KOPT-K1 (cell line): Measurements from ENCODE around the gene METTL18.

Source experiments
- H3K27ac ChIP-seq: fragments of 200-600 bp; sonication (generic); 2 replicates; pipeline ENCODE4 v1.5.1; 2016; ENCODE audit warnings: antibody characterized with exemption, mild to moderate bottlenecking, low read depth, low read length; ENCODE audit not compliant: poor library complexity, severe bottlenecking
- H3K36me3 ChIP-seq: fragments of 200-600 bp; sonication (generic); 2 replicates; pipeline ENCODE4 v1.5.1; 2017; ENCODE audit warnings: antibody characterized with exemption, mild to moderate bottlenecking, low read length, moderate library complexity; ENCODE audit not compliant: insufficient read depth
- H3K9me3 ChIP-seq: fragments of 200-600 bp; sonication (generic); 2 replicates; pipeline ENCODE4 v1.5.1; 2017; ENCODE audit warnings: antibody characterized with exemption, low read length, mild to moderate bottlenecking; ENCODE audit not compliant: insufficient read depth, poor library complexity, severe bottlenecking

The METTL18 gene

GRCh38 chr1:169804941-169805340 is 10.2 kb upstream of the METTL18 start:
- H3K27ac ChIP-seq: no peak overlapping the region
- H3K36me3 ChIP-seq: peaks cover 100% of the 10 kb centered on the region
- H3K9me3 ChIP-seq: no peaks in the 10 kb centered on the region

GRCh38 chr1:169802888-169803287 is 8.2 kb upstream of the METTL18 start:
- Histone ChIP-seq H3K36me3 (peaks cover 97% of the 10 kb centered on the region), H3K27ac (no peak overlapping the region), H3K9me3 (no peaks in the 10 kb centered on the region)

DNA sequence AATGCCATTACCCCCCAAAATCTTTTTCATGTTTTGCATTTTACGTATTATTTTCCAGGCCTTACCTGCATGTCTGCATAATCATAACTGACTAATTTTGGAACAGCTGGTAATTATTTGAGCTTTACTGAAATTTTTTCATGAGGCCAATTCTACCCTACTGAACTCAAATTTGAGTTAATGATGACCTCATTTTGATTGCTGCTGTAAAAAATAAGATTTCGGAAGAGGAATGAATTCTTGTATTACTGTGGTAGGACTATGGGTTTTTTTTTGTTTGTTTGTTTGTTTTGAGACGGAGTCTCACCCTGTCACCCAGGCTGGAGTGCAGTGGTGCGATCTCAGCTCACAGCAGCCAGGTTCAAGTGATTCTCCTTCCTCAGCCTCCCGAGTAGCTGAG is 2.6 kb upstream of the METTL18 start:
- Histone ChIP-seq H3K27ac (no peak overlapping the region), H3K36me3 (peaks cover 66% of the 10 kb centered on the region), H3K9me3 (no peaks in the 10 kb centered on the region)

GRCh38 chr1:169796274-169796810 is 1.6 kb upstream of the METTL18 start:
- H3K27ac ChIP-seq: peak overlapping the region; percentile 96
- no peaks in the 10 kb centered on the region for H3K9me3 ChIP-seq
- peaks cover 66% of the 10 kb centered on the region for H3K36me3 ChIP-seq

DNA sequence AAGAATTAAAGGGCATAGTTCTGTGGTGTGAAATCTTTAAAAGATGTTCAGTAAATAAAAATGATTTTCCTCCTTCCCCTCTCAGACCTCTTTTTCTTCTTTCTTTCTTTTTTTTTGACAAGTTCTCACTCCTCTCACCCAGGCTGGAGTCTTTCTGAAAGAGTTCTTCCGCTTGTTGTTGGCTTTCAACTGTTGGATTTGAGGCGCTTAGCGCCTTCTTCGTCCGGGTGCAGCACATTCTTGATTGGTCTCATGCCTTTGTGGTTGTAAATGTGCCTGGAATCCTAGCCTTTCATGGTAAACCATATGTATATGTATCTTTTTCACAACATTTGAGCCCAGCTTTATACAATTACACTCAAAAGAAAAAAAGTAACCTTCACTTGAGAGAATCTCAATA is 980 bp upstream of the METTL18 start:
- Histone ChIP-seq H3K36me3 (peaks cover 60% of the 10 kb centered on the region), H3K9me3 (no peaks in the 10 kb centered on the region), H3K27ac (peak overlapping the region; percentile 96)

- H3K36me3 ChIP-seq: peaks cover 41% of the 10 kb centered on the region
- peak overlapping the region; percentile 96 for H3K27ac ChIP-seq
- no peaks in the 10 kb centered on the region for H3K9me3 ChIP-seq
These were observed 977 bp downstream of the METTL18 start for GRCh38 chr1:169793730-169794129.

DNA sequence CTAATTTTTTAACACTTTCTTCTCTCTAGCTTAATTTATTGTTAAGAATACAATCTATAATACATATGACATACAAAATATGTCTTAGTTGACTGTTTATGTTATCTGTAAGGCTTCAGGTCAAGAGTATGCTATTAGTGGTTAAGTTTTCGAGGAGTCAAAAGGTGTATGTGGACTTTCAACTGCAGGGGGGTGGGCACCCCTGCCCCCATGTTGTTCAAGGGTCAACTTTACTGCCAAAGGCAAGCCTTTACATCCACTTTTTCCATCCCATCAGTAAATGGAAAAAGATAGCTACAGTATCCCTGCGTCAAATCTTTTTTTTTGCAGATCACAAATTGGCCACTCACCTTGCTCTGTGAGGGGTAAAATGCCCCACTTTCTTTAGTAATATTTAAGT is 6.3 kb downstream of the METTL18 start:
- peaks cover 19% of the 10 kb centered on the region for H3K36me3 ChIP-seq
- H3K27ac ChIP-seq: no peak overlapping the region
- no peaks in the 10 kb centered on the region for H3K9me3 ChIP-seq

DNA sequence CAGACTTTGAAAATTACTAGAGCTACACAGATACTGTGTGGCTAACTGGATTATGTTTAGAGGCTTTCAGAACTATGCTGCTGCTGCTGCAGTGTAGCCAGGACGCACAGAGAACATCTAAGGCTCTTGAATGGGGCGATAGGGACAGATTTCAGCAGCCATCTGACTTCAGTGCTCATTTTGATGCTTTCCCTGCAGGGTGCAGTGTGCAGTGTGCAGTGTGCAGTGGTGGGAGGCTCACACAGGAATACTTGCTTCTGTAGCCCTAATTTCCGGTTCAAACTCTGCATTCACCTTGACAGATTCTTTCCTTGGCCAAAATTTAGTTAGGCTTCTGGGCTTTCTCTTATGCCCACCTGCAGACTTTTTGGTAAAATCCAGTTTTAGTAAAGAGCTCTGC is 7.7 kb downstream of the METTL18 start:
- H3K9me3 ChIP-seq: no peaks in the 10 kb centered on the region
- peaks cover 7% of the 10 kb centered on the region; the same call in 1 of the 2 replicates for H3K36me3 ChIP-seq
- no peak overlapping the region for H3K27ac ChIP-seq

DNA sequence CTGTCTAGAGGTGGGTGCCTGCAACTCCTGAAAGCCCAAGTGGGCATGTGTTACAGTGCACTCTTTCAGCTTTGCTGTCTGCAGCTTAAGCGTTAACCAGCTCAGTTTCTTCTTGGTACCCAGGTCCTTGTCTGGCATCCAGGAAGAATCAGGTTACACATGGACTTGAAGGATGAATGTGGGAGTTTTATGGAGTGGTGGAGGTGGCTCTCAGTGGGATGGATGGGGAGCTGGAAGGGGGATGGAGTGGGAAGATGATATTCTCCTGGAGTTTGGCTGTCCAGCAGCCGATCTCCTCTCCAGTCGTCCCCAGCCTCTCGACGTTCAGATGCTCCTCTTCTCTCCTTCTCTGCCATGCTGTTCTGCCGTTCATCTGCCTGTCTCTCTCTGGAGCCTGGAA is 9.4 kb downstream of the METTL18 start:
- no peaks in the 10 kb centered on the region for H3K36me3 ChIP-seq
- no peaks in the 10 kb centered on the region for H3K9me3 ChIP-seq
- no peak overlapping the region for H3K27ac ChIP-seq

- H3K27ac ChIP-seq: no peak overlapping the region
- no peaks in the 10 kb centered on the region for H3K36me3 ChIP-seq
- H3K9me3 ChIP-seq: no peaks in the 10 kb centered on the region
These were observed 10.6 kb downstream of the METTL18 start for GRCh38 chr1:169784102-169784501.

DNA sequence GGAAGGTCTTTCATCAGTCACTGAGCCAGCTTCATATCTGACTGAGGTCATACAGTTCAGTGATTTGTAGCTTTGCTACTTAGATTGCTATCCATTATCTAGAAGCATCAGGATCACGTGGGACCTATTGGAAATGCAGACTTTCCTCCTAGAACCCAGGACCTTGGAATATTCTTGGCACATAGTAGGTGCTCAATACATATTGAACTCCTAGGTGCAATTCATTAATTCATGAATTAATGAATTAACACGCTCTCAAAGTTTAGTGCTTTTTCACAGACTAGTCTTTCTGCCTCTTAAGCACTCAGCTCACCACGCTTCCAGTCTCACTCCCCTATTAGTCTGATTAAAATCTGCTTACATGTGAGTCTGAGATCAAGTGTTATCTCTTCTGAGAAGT is 12.1 kb downstream of the METTL18 start:
- Histone ChIP-seq H3K36me3 (no peaks in the 10 kb centered on the region), H3K27ac (no peak overlapping the region), H3K9me3 (no peaks in the 10 kb centered on the region)

GRCh38 chr1:169779970-169780369 is 14.7 kb downstream of the METTL18 start:
- no peaks in the 10 kb centered on the region for H3K36me3 ChIP-seq
- H3K27ac ChIP-seq: no peak overlapping the region
- H3K9me3 ChIP-seq: no peaks in the 10 kb centered on the region

DNA sequence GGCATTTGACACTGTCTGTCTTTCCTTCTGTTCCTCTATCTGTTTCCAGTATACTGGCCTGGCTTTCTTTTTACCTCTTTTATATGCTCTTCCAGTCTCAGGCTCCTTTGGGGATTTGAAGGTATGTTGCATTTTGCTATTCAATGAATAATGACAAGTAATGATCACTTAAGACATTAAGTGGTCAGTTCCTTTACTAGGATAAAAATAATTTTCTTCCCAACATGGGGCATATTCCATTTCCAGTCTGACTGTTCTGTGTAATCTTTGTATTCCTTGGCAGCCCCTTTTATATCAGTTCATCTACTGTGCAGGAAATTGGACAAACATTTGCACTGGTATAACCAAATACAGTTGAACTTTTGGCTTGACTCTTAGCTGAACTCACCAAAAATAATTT is 15.6 kb downstream of the METTL18 start:
- H3K9me3 ChIP-seq: no peaks in the 10 kb centered on the region
- no peak overlapping the region for H3K27ac ChIP-seq
- no peaks in the 10 kb centered on the region for H3K36me3 ChIP-seq

DNA sequence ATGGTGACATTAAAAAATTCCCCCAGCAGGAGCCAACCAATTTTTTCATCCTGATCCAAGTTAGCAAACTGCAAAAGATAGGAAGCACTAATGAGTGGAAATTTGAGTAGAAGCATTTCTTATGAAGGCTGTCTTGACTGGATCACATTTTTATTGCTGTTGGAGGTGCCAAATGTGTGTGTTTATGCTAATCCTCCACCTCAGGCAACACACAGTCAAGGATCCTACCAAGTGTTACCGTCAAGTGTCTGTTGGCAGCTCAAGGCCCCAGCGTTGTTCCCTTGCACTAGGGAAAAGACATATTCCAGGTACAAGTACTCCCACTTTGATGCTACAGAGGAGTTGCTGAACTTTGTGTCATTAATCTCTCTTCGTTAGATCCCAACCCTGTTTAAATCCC is 18.3 kb downstream of the METTL18 start:
- Histone ChIP-seq H3K9me3 (no peaks in the 10 kb centered on the region), H3K27ac (no peak overlapping the region)

GRCh38 chr1:169768161-169768560 is 26.5 kb downstream of the METTL18 start:
- Histone ChIP-seq H3K9me3 (no peaks in the 10 kb centered on the region), H3K27ac (no peak overlapping the region), H3K36me3 (no peaks in the 10 kb centered on the region)

More for the DNA sequence above, 18.3 kb downstream of the METTL18 start:
- H3K36me3 ChIP-seq: no peaks in the 10 kb centered on the region

- Histone ChIP-seq H3K27ac (no peak overlapping the region), H3K36me3 (no peaks in the 10 kb centered on the region), H3K9me3 (no peaks in the 10 kb centered on the region)
These were observed 29.0 kb downstream of the METTL18 start for GRCh38 chr1:169765580-169766331.
